Loucy (cell line): ENCODE results near the gene SUSD3.

Source experiments
- H2AFZ ChIP-seq: fragments of 200-600 bp; sonication (generic); 2 replicates; pipeline ENCODE4 v1.6.0; 2016; ENCODE audit warnings: antibody characterized with exemption, mild to moderate bottlenecking, low read length, moderate library complexity
- H3F3A ChIP-seq: fragments of 200-600 bp; 2 replicates; pipeline ENCODE4 v1.6.0; 2016; ENCODE audit warnings: antibody characterized with exemption, low read depth, mild to moderate bottlenecking
- H3K27me3 ChIP-seq: fragments of 200-600 bp; sonication (generic); 2 replicates; pipeline ENCODE4 v1.6.1; 2014; ENCODE audit warnings: low read length, mild to moderate bottlenecking; ENCODE audit not compliant: insufficient read depth, poor library complexity, severe bottlenecking
- H3K36me3 ChIP-seq: fragments of 200-600 bp; sonication (generic); 2 replicates; pipeline ENCODE4 v1.6.1; 2016; ENCODE audit warnings: low read length; ENCODE audit not compliant: insufficient read depth
- H3K4me1 ChIP-seq: fragments of 200-600 bp; sonication (generic); 2 replicates; pipeline ENCODE4 v1.5.1; 2014; ENCODE audit warnings: low read length, mild to moderate bottlenecking; ENCODE audit not compliant: insufficient read depth, poor library complexity, severe bottlenecking
- H3K4me2 ChIP-seq: fragments of 200-600 bp; sonication (generic); 2 replicates; pipeline ENCODE4 v1.6.0; 2014; ENCODE audit warnings: antibody characterized with exemption, low read length, low read depth, mild to moderate bottlenecking; ENCODE audit not compliant: poor library complexity, severe bottlenecking
- H3K4me3 ChIP-seq: fragments of 200-600 bp; sonication (generic); 2 replicates; pipeline ENCODE4 v1.5.1; 2014; ENCODE audit warnings: low read length, mild to moderate bottlenecking, mixed read lengths; ENCODE audit not compliant: poor library complexity, severe bottlenecking
- H3K79me2 ChIP-seq: fragments of 200-600 bp; sonication (generic); 2 replicates; pipeline ENCODE4 v1.6.1; 2014; ENCODE audit warnings: low read length; ENCODE audit not compliant: insufficient read depth
- H3K9ac ChIP-seq: fragments of 200-600 bp; sonication (generic); 2 replicates; pipeline ENCODE4 v1.6.0; 2014; ENCODE audit warnings: mild to moderate bottlenecking, low read depth, low read length, moderate library complexity; ENCODE audit not compliant: poor library complexity, severe bottlenecking
- H3K9me2 ChIP-seq: fragments of 200-600 bp; sonication (generic); replicated peaks from 2 replicates; pipeline ENCODE4 v1.6.1; 2016; ENCODE audit warnings: low read depth, low read length, mixed read lengths
- H3K9me3 ChIP-seq: fragments of 200-600 bp; sonication (generic); 2 replicates; pipeline ENCODE4 v1.6.1; 2014; ENCODE audit warnings: mild to moderate bottlenecking, antibody characterized with exemption, low read length, low read depth; ENCODE audit not compliant: insufficient read depth
- H4K20me1 ChIP-seq: fragments of 200-600 bp; sonication (generic); 2 replicates; pipeline ENCODE4 v1.6.0; 2014; ENCODE audit warnings: antibody characterized with exemption, low read length, mild to moderate bottlenecking; ENCODE audit not compliant: insufficient read depth, poor library complexity, severe bottlenecking
- EZH2phosphoT487 ChIP-seq: fragments of 200-600 bp; IDR thresholded peaks from 2 replicates; pipeline ENCODE4 v1.6.1; 2018; ENCODE audit warnings: antibody characterized with exemption, mild to moderate bottlenecking, moderate library complexity, borderline replicate concordance
- TF ChIP-seq, protein P1 (sequence below): fragments of 200-600 bp; sonication (generic); conservative IDR thresholded peaks from 2 replicates; pipeline ENCODE4 v1.5.1; 2014; ENCODE audit warnings: mild to moderate bottlenecking, antibody characterized with exemption, low read length

Gene SUSD3

DNA sequence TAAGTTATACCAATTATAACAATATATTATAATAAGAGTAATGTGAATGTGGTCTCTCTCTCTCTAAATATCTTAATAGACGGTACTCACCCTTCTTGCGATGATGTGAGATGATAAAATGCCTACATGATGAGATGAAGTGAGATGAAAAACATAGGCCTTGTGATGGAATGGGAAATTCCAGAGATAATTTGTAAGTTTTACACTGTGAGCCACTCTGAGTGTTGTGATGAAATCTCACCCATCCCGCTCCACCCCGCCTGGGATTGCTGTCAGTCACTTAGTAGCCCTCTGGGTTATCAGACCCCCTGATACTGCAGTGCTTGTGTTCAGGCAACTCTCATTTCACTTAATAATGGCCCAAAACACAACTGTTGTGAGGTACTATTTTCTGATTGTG, 10.5 kb downstream of the SUSD3 start:
- TF ChIP-seq EZH2phosphoT487 = no peak
- TF ChIP-seq, protein P1, sequence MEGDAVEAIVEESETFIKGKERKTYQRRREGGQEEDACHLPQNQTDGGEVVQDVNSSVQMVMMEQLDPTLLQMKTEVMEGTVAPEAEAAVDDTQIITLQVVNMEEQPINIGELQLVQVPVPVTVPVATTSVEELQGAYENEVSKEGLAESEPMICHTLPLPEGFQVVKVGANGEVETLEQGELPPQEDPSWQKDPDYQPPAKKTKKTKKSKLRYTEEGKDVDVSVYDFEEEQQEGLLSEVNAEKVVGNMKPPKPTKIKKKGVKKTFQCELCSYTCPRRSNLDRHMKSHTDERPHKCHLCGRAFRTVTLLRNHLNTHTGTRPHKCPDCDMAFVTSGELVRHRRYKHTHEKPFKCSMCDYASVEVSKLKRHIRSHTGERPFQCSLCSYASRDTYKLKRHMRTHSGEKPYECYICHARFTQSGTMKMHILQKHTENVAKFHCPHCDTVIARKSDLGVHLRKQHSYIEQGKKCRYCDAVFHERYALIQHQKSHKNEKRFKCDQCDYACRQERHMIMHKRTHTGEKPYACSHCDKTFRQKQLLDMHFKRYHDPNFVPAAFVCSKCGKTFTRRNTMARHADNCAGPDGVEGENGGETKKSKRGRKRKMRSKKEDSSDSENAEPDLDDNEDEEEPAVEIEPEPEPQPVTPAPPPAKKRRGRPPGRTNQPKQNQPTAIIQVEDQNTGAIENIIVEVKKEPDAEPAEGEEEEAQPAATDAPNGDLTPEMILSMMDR = no peak
- no peaks in the 10 kb centered on the region for H4K20me1 ChIP-seq
- H3K79me2 ChIP-seq = no peaks in the 10 kb centered on the region
- no peaks in the 10 kb centered on the region for H3K27me3 ChIP-seq
- H3K4me1 ChIP-seq = peaks cover 40% of the 10 kb centered on the region
- no peak overlapping the region for H3K4me3 ChIP-seq
- H3F3A ChIP-seq = peaks cover under 1% of the 10 kb centered on the region; the same call in 1 of the 2 replicates
- H3K9me2 ChIP-seq = no peaks in the 10 kb centered on the region
- H2AFZ ChIP-seq = no peak overlapping the region
- H3K9ac ChIP-seq = no peak overlapping the region
- H3K36me3 ChIP-seq = no peaks in the 10 kb centered on the region
- no peak overlapping the region for H3K4me2 ChIP-seq
- no peaks in the 10 kb centered on the region for H3K9me3 ChIP-seq

DNA sequence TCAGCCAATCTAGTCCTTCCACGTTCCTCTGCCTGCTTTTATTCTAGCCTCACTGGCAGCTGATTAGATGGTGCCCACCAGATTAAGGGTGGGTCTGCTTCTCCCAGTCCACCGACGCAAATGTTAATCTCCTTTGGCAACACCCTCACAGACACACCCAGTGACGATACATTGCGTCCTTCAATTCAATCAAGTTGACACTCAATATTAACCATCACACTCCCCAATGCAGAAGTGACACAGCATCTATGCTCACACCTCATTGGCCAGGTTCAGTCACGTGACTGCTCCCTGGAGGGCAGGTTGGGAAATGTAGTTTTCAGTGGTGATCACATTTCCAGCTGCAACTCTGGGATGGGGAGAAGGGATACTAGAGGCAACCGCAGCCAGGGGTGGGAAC, 13.0 kb downstream of the SUSD3 start:
- Histone ChIP-seq H3K36me3 (no peaks in the 10 kb centered on the region), H3K9me2 (no peaks in the 10 kb centered on the region), H3K27me3 (no peaks in the 10 kb centered on the region), H3K9ac (no peak overlapping the region), H3K79me2 (no peaks in the 10 kb centered on the region), H2AFZ (no peak overlapping the region), H3F3A (no peaks in the 10 kb centered on the region), H3K4me1 (peaks cover 22% of the 10 kb centered on the region), H4K20me1 (no peaks in the 10 kb centered on the region), H3K9me3 (no peaks in the 10 kb centered on the region), H3K4me3 (no peak overlapping the region), H3K4me2 (no peak overlapping the region)
- TF ChIP-seq, protein P1 = no peak
- TF ChIP-seq EZH2phosphoT487 = no peak

DNA sequence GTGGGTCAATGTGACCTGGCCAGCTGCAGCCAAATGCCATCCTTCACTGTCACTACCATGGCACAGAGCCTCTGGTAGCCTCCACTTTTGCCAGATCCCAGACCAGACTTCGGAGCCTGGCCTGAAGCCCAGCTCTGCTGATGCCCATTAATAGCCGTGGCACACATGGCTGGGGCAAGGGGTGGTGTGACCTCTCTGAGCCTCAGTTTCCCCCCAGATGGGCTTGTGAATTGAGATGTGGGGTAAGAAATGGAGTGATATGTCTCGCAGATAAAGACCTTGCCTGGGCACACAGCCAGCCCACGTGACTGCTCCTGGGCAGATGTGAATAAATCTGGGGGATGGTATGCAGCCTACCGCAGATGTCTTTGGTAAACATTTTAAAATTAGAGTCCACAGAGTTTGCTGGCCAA, 13.9 kb downstream of the SUSD3 start:
- no peak overlapping the region for H3K9ac ChIP-seq
- no peaks in the 10 kb centered on the region for H4K20me1 ChIP-seq
- no peaks in the 10 kb centered on the region for H3F3A ChIP-seq
- no peaks in the 10 kb centered on the region for H3K79me2 ChIP-seq
- H3K4me2 ChIP-seq = peak overlapping the region; percentile 54
- TF ChIP-seq, protein P1 = no peak
- no peak for TF ChIP-seq EZH2phosphoT487
- H3K4me1 ChIP-seq = peaks cover 23% of the 10 kb centered on the region
- H3K27me3 ChIP-seq = no peaks in the 10 kb centered on the region
- no peaks in the 10 kb centered on the region for H3K36me3 ChIP-seq
- no peaks in the 10 kb centered on the region for H3K9me2 ChIP-seq
- peak overlapping the region; percentile 39 for H3K4me3 ChIP-seq
- no peaks in the 10 kb centered on the region for H3K9me3 ChIP-seq
- peak overlapping the region; percentile 54; the same call in 1 of the 2 replicates for H2AFZ ChIP-seq
